Gastroesophageal sphincter (tissue), 4 donors: Measurements from ENCODE around the gene CACNA1I. TPM values are rescaled to one million over a fixed set of nuclear protein-coding genes. Genes with fewer than 3 reads are reported as not detected.

Experiments used
- ATAC-seq: fragments of 150-250 bp; one replicate; pipeline ENCODE4 v1.9.1; 2016; ENCODE audit warnings: mild to moderate bottlenecking, moderate library complexity
- H3K27ac ChIP-seq, 4 donors: fragments of 200-600 bp; sonication (generic) in 3 of 4; 1 replicate in 3 of 4; 2 replicates in 1 of 4; pipeline ENCODE4 v1.5.1; 2016 to 2019
- H3K27me3 ChIP-seq: fragments of 200-600 bp; sonication (generic); one replicate; pipeline ENCODE4 v1.5.1; 2019
- H3K36me3 ChIP-seq, 2 donors: fragments of 200-600 bp; sonication (generic); one replicate each; pipeline ENCODE4 v1.5.1; 2019; ENCODE audit warnings: control low read depth in 1 of 2
- H3K4me1 ChIP-seq, 3 donors: fragments of 200-600 bp; sonication (generic); 1 replicate in 2 of 3; 2 replicates in 1 of 3; pipeline ENCODE4 v1.5.1; 2016 to 2019; ENCODE audit warnings: control low read depth in 2 of 3
- H3K4me3 ChIP-seq, 2 donors: fragments of 200-600 bp; sonication (generic); one replicate each; pipeline ENCODE4 v1.5.1; 2019; ENCODE audit warnings: mild to moderate bottlenecking in 1 of 2, moderate library complexity in 1 of 2
- H3K9me3 ChIP-seq, 3 donors: fragments of 200-600 bp; sonication (generic); one replicate each; pipeline ENCODE4 v1.5.1; 2017 to 2019; ENCODE audit warnings: control low read depth in 2 of 3
- CTCF ChIP-seq, 4 experiments: fragments of 200-600 bp in 2 of 4; fragments of 450-650 bp in 2 of 4; sonication (generic) in 1 of 4; IDR thresholded peaks; one replicate each; pipeline ENCODE4 v1.5.1; 2017 to 2019; ENCODE audit warnings: antibody characterized with exemption in 4 of 4, mild to moderate bottlenecking in 2 of 4, moderate library complexity in 2 of 4
- EP300 ChIP-seq: sonication (generic); formaldehyde crosslinking; IDR thresholded peaks from one replicate; pipeline ENCODE4 v1.6.1; 2017; ENCODE audit warnings: antibody characterized with exemption, mild to moderate bottlenecking
- POLR2A ChIP-seq, 2 donors: fragments of 450-650 bp; IDR thresholded peaks; one replicate each; pipeline ENCODE4 v1.6.1; 2017; ENCODE audit warnings: antibody characterized with exemption in 2 of 2, mild to moderate bottlenecking in 2 of 2, moderate library complexity in 1 of 2
- POLR2AphosphoS5 ChIP-seq: sonication (generic); formaldehyde crosslinking; IDR thresholded peaks from one replicate; pipeline ENCODE4 v1.6.1; 2017; ENCODE audit warnings: antibody characterized with exemption
- WGBS, 2 donors: methylation state at CpG; one replicate each; pipeline ENCODE4 v1.1.5; 2018; ENCODE audit warnings: low coverage in 1 of 2; 5-methylcytosine and 5-hydroxymethylcytosine counted together
- total RNA-seq, 4 donors: library from RNA; depleted of rRNA; stranded (reverse); fragments of >200 nt; gene quantifications; one replicate each; pipeline ENCODE4 v1.1.0, GENCODE V29; 2016

CACNA1I gene
- total RNA-seq, 4 donors from 2014 or later: 0.04 to 0.54 (median 0.11) TPM

GRCh38 chr22:39598017-39598965 lies 27.7 kb downstream of the CACNA1I start:
- peaks cover 87% of the 10 kb centered on the region for H3K27me3 ChIP-seq
- ATAC-seq: no peak
- no peaks in the 10 kb centered on the region for H3K4me1 ChIP-seq
- H3K9me3 ChIP-seq: peaks cover 0 to 12% (median 0%) of the 10 kb centered on the region in 3 donors
- WGBS, 2 donors: 47 to 80% methylated on average over 1 to 9 of the region's 36 CpGs
- H3K27ac ChIP-seq: no peak overlapping the region
- H3K36me3 ChIP-seq: no peaks in the 10 kb centered on the region
- TF ChIP-seq CTCF (IDR thresholded peaks at IDR 0.05) (no peak), POLR2AphosphoS5 (no peak), POLR2A (IDR thresholded peaks at IDR 0.05) (no peak)
- H3K4me3 ChIP-seq: no peak overlapping the region

- no peak for ATAC-seq
- WGBS, 2 donors: 61 to 76% methylated on average over 9 to 13 of the region's 18 CpGs
Observed at GRCh38 chr22:39600491-39601179, 30.1 kb downstream of the CACNA1I start.

GRCh38 chr22:39601180-39601535 lies 30.6 kb downstream of the CACNA1I start:
- Histone ChIP-seq H3K4me3 (no peak overlapping the region), H3K9me3 (peaks cover 0 to 27% (median 0%) of the 10 kb centered on the region in 3 donors), H3K36me3 (no peaks in the 10 kb centered on the region), H3K27ac (no peak overlapping the region), H3K27me3 (peaks cover 90% of the 10 kb centered on the region), H3K4me1 (no peaks in the 10 kb centered on the region)
- WGBS, 2 donors: 47 to 70% methylated on average over 3 to 4 of the region's 9 CpGs
- no peak for TF ChIP-seq EP300
- no peak for TF ChIP-seq POLR2A (IDR thresholded peaks at IDR 0.05)
- TF ChIP-seq POLR2AphosphoS5: no peak
- no peak for TF ChIP-seq CTCF (IDR thresholded peaks at IDR 0.05)
- no peak for ATAC-seq

More at GRCh38 chr22:39600491-39601179, 30.1 kb downstream of the CACNA1I start:
- Histone ChIP-seq H3K36me3 (no peaks in the 10 kb centered on the region), H3K4me3 (no peak overlapping the region), H3K9me3 (peaks cover 0 to 27% (median 0%) of the 10 kb centered on the region in 3 donors), H3K4me1 (no peaks in the 10 kb centered on the region), H3K27ac (no peak overlapping the region), H3K27me3 (peaks cover 87% of the 10 kb centered on the region)
- no peak for TF ChIP-seq CTCF (IDR thresholded peaks at IDR 0.05)
- no peak for TF ChIP-seq POLR2A (IDR thresholded peaks at IDR 0.05)
- TF ChIP-seq POLR2AphosphoS5: no peak
- TF ChIP-seq EP300: no peak

GRCh38 chr22:39603345-39603744 lies 32.8 kb downstream of the CACNA1I start:
- WGBS, 2 donors: 71 to 87% methylated on average over 3 of the region's 3 CpGs
- TF ChIP-seq POLR2AphosphoS5 (no peak), POLR2A (IDR thresholded peaks at IDR 0.05) (no peak), EP300 (no peak), CTCF (IDR thresholded peaks at IDR 0.05) (no peak)
- H3K27me3 ChIP-seq: peaks cover 89% of the 10 kb centered on the region
- H3K36me3 ChIP-seq: no peaks in the 10 kb centered on the region
- no peaks in the 10 kb centered on the region for H3K4me1 ChIP-seq
- no peak for ATAC-seq
- no peak overlapping the region for H3K27ac ChIP-seq
- H3K4me3 ChIP-seq: no peak overlapping the region
- H3K9me3 ChIP-seq: peaks cover 0 to 27% (median 0%) of the 10 kb centered on the region in 3 donors
